Spleen (tissue), 7 donors: ENCODE data around the gene CGB5.

Experiments
- CTCF ChIP-seq, 11 experiments: fragments of 200-600 bp in 7 of 11; fragments of 450-650 bp in 4 of 11; sonication (generic) in 4 of 11; IDR thresholded peaks in 8 of 11; conservative IDR thresholded peaks in 3 of 11; 1 replicate in 7 of 11; 2 replicates in 4 of 11; pipeline versions ENCODE4 v1.4.0 to v1.8.0; 2016 to 2021; ENCODE audit warnings: antibody characterized with exemption in 11 of 11, inconsistent platforms in 4 of 11, mild to moderate bottlenecking in 1 of 11
- POLR2A ChIP-seq, 3 donors: fragments of 450-650 bp; IDR thresholded peaks; one replicate each; pipeline ENCODE4 v1.5.1; 2017; ENCODE audit warnings: antibody characterized with exemption in 3 of 3, mild to moderate bottlenecking in 1 of 3
- POLR2AphosphoS5 ChIP-seq, 3 donors: sonication (generic); formaldehyde crosslinking; IDR thresholded peaks; one replicate each; pipeline ENCODE4 v1.5.1; 2017; ENCODE audit warnings: antibody characterized with exemption in 3 of 3
- donor health status: DM: no; HTN: no; CAD: no; lungs with moderate emphysema.
- donor health status: DM: no; HTN: no; CAD: no.
- donor health status: DM: no; HTN: no; CAD: no.

GRCh38 chr19:49042177-49042576, 1.5 kb upstream of the CGB5 start:
- TF ChIP-seq CTCF (IDR thresholded peaks at IDR 0.05 in 8 of 11, conservative IDR thresholded peaks at IDR 0.05 in 3 of 11) (no peak), POLR2A (IDR thresholded peaks at IDR 0.05) (no peak), POLR2AphosphoS5 (IDR thresholded peaks at IDR 0.05) (no peak)
